GM12872 (cell line): ENCODE data around the gene GGT6.

Source experiments
- CTCF ChIP-seq: IDR thresholded peaks from 3 replicates; pipeline ENCODE4 v1.5.1; 2011; ENCODE audit warnings: low read depth, mild to moderate bottlenecking, low read length, moderate library complexity; ENCODE audit not compliant: insufficient read depth

GGT6 gene

GRCh38 chr17:4527134-4527533 is 33.2 kb downstream of the GGT6 start:
- no peak for TF ChIP-seq CTCF

GRCh38 chr17:4525691-4526397 is 34.5 kb downstream of the GGT6 start:
- TF ChIP-seq CTCF: no peak

GRCh38 chr17:4523946-4524345 is 36.4 kb downstream of the GGT6 start:
- no peak for TF ChIP-seq CTCF

GRCh38 chr17:4522661-4523060 is 37.7 kb downstream of the GGT6 start:
- TF ChIP-seq CTCF: no peak

GRCh38 chr17:4520894-4521600 is 39.3 kb downstream of the GGT6 start:
- no peak for TF ChIP-seq CTCF

GRCh38 chr17:4520060-4520893 is 40.1 kb downstream of the GGT6 start:
- no peak for TF ChIP-seq CTCF

GRCh38 chr17:4519361-4519788 is 41.0 kb downstream of the GGT6 start:
- no peak for TF ChIP-seq CTCF
